Measurements from ENCODE around the gene AGBL5.

DNA sequence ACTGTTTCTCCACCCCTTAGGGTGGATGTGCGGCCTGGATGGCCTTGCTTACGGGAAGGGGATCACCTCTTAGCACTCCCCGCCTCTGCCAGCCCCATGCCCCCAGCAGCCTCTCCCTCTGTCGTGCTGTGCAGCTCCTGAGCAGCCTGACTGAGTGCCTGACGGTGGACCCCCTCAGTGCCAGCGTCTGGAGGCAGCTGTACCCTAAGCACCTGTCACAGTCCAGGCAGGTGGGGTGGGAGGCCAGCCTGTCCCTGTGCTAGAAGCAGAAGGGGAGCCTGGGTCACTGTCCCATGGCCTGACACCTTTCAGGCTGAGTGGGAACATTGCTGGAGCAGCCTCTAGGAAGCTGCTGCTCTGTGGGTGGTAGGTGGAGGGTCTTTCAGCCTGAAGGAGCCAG lies 13.5 kb upstream of the AGBL5 start:
- TF ChIP-seq, protein P1, sequence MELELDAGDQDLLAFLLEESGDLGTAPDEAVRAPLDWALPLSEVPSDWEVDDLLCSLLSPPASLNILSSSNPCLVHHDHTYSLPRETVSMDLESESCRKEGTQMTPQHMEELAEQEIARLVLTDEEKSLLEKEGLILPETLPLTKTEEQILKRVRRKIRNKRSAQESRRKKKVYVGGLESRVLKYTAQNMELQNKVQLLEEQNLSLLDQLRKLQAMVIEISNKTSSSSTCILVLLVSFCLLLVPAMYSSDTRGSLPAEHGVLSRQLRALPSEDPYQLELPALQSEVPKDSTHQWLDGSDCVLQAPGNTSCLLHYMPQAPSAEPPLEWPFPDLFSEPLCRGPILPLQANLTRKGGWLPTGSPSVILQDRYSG (tag; conservative IDR thresholded peaks at IDR 0.05; ENCODE audit: low read depth) = no peak
- TF ChIP-seq ZNF140 (CRISPR knock-in tag; IDR thresholded peaks at IDR 0.05) = no peak
- TF ChIP-seq, protein P2, sequence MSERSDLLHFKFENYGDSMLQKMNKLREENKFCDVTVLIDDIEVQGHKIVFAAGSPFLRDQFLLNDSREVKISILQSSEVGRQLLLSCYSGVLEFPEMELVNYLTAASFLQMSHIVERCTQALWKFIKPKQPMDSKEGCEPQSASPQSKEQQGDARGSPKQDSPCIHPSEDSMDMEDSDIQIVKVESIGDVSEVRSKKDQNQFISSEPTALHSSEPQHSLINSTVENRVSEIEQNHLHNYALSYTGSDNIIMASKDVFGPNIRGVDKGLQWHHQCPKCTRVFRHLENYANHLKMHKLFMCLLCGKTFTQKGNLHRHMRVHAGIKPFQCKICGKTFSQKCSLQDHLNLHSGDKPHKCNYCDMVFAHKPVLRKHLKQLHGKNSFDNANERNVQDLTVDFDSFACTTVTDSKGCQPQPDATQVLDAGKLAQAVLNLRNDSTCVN (CRISPR knock-in tag; IDR thresholded peaks at IDR 0.05) = no peak
- TF ChIP-seq, protein P3, sequence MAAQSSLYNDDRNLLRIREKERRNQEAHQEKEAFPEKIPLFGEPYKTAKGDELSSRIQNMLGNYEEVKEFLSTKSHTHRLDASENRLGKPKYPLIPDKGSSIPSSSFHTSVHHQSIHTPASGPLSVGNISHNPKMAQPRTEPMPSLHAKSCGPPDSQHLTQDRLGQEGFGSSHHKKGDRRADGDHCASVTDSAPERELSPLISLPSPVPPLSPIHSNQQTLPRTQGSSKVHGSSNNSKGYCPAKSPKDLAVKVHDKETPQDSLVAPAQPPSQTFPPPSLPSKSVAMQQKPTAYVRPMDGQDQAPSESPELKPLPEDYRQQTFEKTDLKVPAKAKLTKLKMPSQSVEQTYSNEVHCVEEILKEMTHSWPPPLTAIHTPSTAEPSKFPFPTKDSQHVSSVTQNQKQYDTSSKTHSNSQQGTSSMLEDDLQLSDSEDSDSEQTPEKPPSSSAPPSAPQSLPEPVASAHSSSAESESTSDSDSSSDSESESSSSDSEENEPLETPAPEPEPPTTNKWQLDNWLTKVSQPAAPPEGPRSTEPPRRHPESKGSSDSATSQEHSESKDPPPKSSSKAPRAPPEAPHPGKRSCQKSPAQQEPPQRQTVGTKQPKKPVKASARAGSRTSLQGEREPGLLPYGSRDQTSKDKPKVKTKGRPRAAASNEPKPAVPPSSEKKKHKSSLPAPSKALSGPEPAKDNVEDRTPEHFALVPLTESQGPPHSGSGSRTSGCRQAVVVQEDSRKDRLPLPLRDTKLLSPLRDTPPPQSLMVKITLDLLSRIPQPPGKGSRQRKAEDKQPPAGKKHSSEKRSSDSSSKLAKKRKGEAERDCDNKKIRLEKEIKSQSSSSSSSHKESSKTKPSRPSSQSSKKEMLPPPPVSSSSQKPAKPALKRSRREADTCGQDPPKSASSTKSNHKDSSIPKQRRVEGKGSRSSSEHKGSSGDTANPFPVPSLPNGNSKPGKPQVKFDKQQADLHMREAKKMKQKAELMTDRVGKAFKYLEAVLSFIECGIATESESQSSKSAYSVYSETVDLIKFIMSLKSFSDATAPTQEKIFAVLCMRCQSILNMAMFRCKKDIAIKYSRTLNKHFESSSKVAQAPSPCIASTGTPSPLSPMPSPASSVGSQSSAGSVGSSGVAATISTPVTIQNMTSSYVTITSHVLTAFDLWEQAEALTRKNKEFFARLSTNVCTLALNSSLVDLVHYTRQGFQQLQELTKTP (IDR thresholded peaks at IDR 0.05; ENCODE audit: low read depth in 1 of 2, partially characterized antibody in 2 of 2) = no peak
